GM18873 (cell line): ENCODE results near the gene PFKFB3.
A peak's percentile ranks its signal among the peaks of the same experiment; 100 is the strongest.
"Not testable (repeated sequence)": the region's sequence is repeated elsewhere in the genome, so short reads cannot be mapped to it uniquely, and the experiment has no call there.

Source experiments
- ATAC-seq: cut with Tn5 transposase; IDR thresholded peaks from one replicate; pipeline ENCODE4 v1.9.1; 2021; ENCODE audit warnings: mild to moderate bottlenecking, moderate library complexity, moderate number of reproducible peaks; ENCODE audit not compliant: unreplicated experiment, low FRiP score

The PFKFB3 gene

GRCh38 chr10:6267941-6268340 is 65.2 kb downstream of the PFKFB3 start:
- ATAC-seq: no peak

GRCh38 chr10:6269432-6269831 is 66.7 kb downstream of the PFKFB3 start:
- no peak for ATAC-seq

GRCh38 chr10:6269953-6270867 is 67.5 kb downstream of the PFKFB3 start:
- ATAC-seq: peak; percentile 54

- ATAC-seq: no peak
Measured at GRCh38 chr10:6270951-6271350, 68.2 kb downstream of the PFKFB3 start.

GRCh38 chr10:6271663-6272062 is 68.9 kb downstream of the PFKFB3 start:
- no peak for ATAC-seq

GRCh38 chr10:6272126-6272525 is 69.4 kb downstream of the PFKFB3 start:
- ATAC-seq: no peak

GRCh38 chr10:6273351-6273750 is 70.6 kb downstream of the PFKFB3 start:
- no peak for ATAC-seq

- no peak for ATAC-seq
Measured at GRCh38 chr10:6274040-6274439, 71.3 kb downstream of the PFKFB3 start.

GRCh38 chr10:6274484-6274883 is 71.8 kb downstream of the PFKFB3 start:
- ATAC-seq: no peak

GRCh38 chr10:6275022-6275997 is 72.6 kb downstream of the PFKFB3 start:
- peak; percentile 75 for ATAC-seq

- no peak for ATAC-seq
Measured at GRCh38 chr10:6276356-6276755, 73.6 kb downstream of the PFKFB3 start.

- ATAC-seq: no peak
Measured at GRCh38 chr10:6278519-6279120, 75.9 kb downstream of the PFKFB3 start.

GRCh38 chr10:6279540-6280267 is 77.0 kb downstream of the PFKFB3 start:
- no peak for ATAC-seq

GRCh38 chr10:6280291-6280690 is 77.6 kb downstream of the PFKFB3 start:
- no peak for ATAC-seq

GRCh38 chr10:6282454-6282958 is 79.8 kb downstream of the PFKFB3 start:
- no peak for ATAC-seq

- ATAC-seq: no peak
Measured at GRCh38 chr10:6283655-6284054, 80.9 kb downstream of the PFKFB3 start.

- not testable (repeated sequence) for ATAC-seq
Measured at GRCh38 chr10:6290621-6291020, 87.9 kb downstream of the PFKFB3 start.

GRCh38 chr10:6292741-6293151 is 90.0 kb downstream of the PFKFB3 start:
- no peak for ATAC-seq

- ATAC-seq: not testable (repeated sequence)
Measured at GRCh38 chr10:6296425-6296824, 93.7 kb downstream of the PFKFB3 start.

- ATAC-seq: no peak
Measured at GRCh38 chr10:6296828-6297251, 94.1 kb downstream of the PFKFB3 start.
